Left ventricle myocardium superior (tissue), 1 donor: ENCODE measurements around the gene TIMM10. TPM values are rescaled to one million over a fixed set of nuclear protein-coding genes. Genes with fewer than 3 reads are reported as not detected.
A peak's percentile ranks its signal among the peaks of the same experiment; 100 is the strongest.

Experiments used
- ATAC-seq: fragments of 200-7000 bp; cut with Tn5 transposase; one replicate; pipeline ENCODE4 v1.9.1; 2020; ENCODE audit warnings: mild to moderate bottlenecking, moderate library complexity
- DNase-seq: peaks from one replicate; pipeline ENCODE4 v3.0.0-alpha.2; 2020
- intact Hi-C: fragments of 100-400 bp; cut with micrococcal nuclease; formaldehyde crosslinking; loops from one replicate; pipeline ENCODE4 v1.11.0; 2022
- total RNA-seq: library from RNA; stranded (reverse); fragmentation: NEBNext Ultra II Directional; extraction: Animal tissue kit (Norgen Biotek cat#: 25700); gene quantifications from one replicate; pipeline ENCODE4 v1.2.1, GENCODE V29; 2021
- donor health status: DM: no; HTN: yes; CAD: no; lungs with severe emphysema.

Gene TIMM10
- total RNA-seq, 1 donor from 2014 or later: 56.7 TPM

DNA sequence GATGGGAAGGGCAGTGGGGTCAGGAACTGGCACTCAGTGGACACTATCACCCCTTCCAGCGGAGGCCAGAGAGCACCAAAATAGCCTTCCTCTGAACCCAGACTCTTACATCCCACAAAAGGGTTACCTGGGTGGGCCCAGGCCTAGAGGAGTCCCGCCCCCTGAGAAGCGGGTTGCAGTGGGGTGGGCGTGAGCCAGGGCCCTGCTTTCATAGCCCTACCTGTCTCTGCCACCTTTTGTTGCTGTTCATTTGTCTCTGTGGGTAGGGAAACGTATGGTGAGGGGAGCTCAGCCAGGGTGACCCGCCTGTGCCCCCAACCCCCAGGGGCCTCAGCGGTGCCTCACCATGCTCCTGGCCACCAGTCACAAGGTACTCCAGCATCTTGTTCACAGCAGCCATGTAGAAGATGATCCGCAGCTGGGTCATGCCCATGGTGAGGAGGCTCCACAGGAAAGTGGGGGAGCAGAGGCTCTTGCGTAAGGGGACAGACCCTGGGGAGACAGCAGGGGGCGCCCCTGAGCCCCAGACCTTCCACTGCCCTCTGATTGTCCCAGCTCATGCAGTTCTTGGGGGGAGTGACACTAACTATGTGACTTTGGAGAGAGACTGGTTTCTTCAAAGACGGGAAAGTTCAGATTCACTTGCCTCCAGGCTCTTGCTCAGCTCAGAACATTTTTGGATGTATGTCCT is 39.0 kb downstream of the TIMM10 start:
- intact Hi-C loops: loop anchor here (5.0 kb wide), 1 partner anchor 36 kb away; no protein-coding TSS in a partner anchor
- DNase-seq (peak; percentile 64), ATAC-seq (peak; percentile 55)

DNA sequence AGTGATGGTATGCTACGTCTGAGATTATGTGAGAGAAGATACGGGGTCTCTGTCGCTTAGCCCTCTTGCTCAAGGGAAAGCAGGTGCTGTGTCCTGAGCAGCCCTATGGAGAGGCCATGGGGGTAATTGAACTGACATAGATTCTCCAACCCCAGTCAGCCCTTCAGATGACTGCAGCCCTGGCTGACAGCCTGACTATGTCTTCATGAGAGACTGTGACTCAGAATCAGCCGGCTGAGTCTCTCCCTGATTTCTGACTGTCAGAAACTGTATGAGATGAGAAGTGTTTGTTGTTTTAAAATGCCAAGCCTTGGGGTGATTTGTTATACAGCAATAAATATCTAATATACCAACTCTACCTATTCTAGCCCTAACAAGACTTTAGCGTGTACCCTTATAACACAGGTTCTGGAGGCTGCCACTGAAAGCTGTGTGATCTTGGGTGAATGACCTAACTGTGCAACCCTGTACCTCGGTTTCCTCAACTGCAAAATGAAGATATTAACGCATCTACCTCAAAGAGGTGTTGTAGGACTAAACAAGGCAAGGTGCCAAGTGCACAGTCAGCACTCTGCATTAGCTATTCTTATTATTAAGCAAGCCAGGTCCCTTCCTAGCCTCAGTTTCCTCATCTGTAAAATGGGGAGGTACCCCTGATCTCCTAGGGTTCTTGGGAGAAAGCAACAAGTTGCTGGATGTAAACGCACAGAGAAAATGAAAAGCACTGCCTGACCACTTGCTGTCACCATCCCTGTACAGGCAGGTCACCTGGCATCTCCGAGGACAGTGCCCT is 39.9 kb downstream of the TIMM10 start:
- DNase-seq: no peak
- no peak for ATAC-seq

DNA sequence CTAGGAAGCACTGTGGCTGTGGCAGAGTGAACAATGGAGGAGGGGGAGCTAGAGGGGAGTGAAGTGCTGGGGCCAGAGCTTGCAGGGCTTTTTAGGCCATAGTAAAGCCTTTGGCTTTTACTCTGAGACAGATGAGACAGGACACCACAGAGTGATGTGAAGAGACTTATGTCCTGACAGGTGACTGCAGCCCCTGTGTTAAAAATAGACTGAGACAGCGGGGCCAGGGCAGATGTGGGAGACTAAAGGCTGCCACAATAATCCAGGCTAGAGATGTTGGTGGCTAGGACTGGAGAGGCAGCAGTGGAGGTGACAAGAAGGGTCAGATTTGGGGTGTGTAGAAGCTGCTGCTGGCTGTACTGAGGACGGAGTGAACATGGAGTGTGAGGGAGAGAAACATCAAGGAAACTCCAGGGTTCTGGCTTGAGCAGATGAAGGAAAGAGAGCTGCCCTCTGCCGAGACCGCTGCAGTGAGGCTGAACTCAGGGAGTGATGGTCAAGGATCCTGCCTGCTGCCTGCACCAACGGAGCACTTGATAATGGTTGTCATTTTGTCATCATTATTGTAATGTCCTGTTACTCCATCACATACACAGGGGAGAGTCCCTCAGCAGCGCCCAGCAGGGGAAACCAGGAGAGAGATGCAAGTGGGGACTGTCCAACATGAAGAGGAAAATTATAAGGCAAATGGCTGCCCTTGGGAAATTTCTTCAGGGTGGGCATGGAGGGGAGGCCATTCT is 42.5 kb downstream of the TIMM10 start:
- intact Hi-C loops: no loop called here
- DNase-seq (no peak), ATAC-seq (no peak)

More for the DNA sequence above, 39.9 kb downstream of the TIMM10 start:
- intact Hi-C loops: loop anchor here (5.0 kb wide), 1 partner anchor 37 kb away; no protein-coding TSS in a partner anchor

DNA sequence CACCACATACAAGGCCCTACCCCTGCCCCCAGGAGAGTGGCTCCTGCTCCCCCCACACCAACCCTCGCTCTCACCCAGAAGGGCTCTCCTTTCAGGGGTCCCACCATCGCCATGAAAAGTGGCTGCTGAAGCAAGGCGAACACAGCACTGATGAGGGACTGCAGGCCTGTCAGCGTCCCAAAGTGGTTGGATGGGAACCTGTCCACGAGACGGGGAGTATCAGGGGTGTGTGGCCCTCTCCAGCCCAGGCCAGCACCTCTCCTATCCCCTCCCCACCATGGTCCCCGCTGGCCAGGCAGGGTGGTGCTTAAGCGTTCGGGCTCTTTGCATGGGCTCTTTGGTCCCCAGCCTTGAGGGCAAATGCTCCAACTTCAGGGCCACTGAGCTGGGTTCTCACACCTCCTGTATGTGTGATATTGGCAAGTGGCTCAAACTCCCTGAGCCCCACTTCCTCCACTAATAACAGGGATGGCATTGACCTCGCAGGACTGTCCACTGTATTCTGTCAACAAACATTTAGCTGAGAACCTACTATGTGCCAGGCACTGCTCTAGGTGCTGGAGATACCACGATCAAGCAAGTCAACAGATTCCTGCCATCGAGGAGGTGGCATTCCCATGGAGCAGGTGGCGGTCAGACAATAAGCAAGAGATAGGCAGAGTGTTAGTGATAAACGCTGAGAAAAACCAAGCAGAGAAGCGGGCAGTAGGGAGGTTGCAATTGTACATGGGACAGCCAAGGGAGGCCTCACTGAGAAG is 43.4 kb downstream of the TIMM10 start:
- ATAC-seq (no peak), DNase-seq (no peak)
- intact Hi-C loops: no loop called here

DNA sequence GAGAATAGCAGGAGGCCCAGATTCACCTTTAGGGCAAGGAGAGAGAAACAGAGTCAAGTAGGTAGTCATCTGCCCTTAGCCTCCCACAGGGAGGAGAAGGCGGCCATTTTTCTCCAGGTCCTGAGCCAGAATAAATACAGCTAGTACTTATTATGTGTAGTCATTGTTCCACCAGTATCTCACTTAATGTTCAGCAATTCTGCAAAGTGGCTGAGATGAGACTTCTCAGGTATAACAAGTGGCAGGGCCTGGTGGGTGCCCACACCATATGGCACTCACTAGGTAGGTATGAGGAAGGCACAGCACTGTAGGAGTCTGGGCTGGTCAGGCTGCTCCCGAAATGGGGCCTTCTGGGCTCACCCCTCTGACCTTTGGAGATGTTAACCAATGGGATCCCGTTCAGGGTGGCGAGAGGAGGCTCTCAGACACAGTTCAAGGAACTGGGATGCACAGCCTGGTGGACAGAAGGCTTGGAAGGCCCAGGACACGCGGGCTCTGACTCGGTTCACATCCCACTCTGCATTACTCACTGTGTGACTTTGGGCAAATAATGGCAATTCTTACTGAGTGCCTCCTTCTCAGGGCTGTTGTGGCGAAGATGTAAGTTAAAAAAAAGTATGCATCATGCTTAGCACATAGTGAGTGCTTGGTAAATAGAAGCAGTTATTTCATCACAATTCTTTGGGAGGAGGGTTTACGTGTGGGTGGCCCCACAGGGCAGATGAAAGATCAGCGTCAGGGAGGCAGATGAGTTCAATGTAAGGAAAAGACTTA is 45.1 kb downstream of the TIMM10 start:
- intact Hi-C loops: no loop called here
- no peak for ATAC-seq
- no peak for DNase-seq

DNA sequence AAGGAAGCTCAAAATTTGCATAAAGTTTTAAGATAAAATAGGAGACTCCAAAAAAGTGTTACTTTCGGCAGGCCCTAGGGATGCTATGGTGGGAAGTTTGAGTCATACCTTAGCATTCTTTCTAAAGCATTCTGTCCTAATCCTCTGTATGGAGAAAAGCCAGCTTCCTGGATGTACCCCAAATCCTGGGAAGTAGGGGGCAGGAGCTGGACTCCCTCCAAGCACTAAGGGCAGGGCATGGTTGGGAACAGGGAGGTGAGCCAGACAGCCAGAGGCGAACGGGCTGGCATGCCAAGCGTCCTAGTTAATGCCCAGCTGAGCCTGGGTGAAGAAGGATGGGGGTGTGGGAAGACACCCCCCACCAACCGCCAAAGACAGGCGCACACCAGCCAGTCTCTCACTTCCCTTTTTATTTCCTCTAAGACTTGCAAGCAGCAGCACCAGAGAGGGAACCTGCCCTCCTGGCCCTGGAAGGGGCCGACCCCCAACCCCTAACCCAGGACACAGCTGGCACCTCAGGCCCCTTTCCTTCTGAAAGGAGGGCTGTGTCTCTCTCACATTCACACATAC is 46.3 kb downstream of the TIMM10 start:
- no peak for ATAC-seq
- no peak for DNase-seq
- intact Hi-C loops: loop anchor here (5.0 kb wide), 1 partner anchor 137 kb away; no protein-coding TSS in a partner anchor

DNA sequence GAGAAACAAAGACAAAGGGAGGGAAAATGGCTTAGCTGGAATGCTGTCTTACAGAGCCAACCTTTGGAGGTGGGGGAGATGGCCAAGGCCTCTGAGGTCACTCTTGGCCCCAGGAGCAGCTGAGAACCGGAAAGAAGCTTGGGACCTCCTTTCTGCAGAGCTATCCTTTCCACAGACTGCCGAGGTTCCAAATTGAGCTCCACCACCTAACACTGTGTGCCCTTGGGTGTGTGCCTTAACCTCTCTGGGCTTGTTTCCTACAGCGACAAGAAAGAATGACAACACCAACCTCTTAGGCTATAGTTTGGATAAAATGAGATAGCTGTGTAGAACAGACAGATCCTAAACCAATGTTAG is 47.0 kb downstream of the TIMM10 start:
- DNase-seq: no peak
- no peak for ATAC-seq
- intact Hi-C loops: loop anchor here (5.0 kb wide), 1 partner anchor 136 kb away; no protein-coding TSS in a partner anchor

DNA sequence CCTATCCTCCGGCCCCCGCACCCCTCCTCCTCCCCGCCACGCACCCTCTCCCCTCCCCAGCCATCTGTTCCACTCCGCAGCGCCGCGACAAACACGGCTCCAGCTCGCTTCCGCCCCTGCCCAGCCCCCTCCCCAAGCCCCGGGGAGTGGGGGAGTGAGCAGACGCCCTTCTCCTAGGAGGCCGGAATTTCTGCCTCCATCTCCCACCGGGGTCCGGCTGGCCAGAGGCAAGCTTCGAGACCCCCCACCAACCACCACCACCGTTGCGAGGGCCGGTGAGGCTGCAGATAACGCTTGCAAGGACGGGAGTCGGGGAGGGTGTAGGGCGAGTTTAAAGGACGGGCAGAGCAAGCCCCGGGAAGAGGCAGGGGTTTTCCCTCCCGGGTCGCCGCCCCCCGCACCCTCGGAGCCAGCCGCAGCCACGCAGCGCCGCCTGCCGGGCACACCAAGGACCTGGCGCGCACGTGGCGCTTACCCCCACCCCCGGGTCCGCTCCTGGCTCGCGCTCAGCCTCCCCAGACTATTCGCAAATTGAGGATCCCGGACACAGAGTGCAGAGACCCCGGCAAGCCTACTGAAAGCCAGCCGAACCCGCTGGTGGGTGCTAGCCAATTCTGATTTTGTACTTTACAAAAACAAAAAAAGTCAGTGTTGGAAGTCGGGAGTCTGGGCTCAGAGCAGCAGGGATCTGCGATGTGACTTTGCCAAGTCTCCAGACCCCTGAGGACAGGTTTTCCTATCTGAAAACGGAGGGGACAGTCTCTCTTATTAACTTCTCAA is 47.6 kb downstream of the TIMM10 start:
- intact Hi-C loops: loop anchor here (5.0 kb wide), 1 partner anchor 136 kb away; no protein-coding TSS in a partner anchor
- peak; percentile 71 for ATAC-seq
- peak; percentile 73 for DNase-seq

DNA sequence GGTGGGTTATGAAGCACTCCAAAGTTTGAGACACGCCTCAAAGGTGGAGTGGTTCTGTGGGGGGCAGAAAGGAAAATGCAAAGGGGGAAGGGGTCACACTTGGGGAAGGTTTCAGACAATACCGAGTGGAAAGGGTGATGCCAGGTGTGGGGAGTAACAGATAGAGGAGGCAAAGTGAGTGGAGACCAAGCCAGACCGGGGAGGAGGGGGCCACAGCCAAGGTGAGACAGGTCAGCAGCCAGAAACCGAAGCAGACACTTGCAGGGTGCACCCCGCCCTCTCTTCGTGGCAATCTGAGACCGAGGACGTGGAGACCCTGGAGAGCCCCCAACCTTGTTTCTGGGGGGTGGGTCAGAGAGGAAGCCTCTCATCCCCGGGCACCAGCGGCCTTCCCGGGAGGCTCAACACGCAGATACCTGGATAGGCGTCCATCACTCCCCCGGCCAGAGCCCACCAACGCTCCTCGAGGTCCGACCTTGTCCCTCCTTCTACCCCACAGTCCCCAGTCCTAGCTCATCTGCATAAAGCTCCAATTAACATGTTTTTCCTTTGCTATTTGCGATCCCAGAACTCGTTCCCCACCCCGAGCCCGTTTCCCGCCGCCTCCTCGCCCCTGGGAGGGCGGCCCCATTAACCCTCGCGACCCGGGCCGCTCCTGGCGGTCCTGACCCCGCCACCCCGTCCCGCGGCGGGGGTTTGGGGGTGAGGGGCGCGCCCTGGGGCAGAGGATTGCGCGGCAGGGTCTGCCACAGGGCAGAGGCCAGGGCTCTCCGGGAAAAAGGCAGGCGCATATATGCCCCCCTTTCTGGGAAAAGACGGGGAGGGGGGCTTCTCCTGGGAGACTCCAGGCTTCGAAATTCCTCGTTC is 48.4 kb downstream of the TIMM10 start:
- DNase-seq (no peak), ATAC-seq (no peak)
- intact Hi-C loops: loop anchor here (5.0 kb wide), 1 partner anchor 135 kb away; no protein-coding TSS in a partner anchor

DNA sequence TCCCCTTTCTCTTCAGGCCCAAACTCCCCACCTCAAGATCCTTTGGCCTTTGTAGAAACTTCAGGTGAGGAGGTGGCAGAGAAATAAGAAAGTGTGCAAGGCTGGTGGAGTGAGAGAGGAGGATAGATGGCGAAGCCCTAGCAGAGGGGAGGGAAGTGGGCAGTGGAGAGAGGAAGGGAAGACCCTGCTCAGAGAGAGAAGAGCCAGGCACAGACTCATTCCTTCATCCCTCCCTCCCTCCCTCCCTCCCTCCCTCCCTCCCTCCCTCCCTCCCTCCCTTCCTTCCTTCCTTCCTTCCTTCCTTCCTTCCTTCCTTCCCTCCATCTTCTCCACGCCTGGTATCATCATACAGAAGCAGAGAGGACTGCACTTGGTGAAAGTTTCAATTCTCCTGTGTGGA is 49.2 kb downstream of the TIMM10 start:
- intact Hi-C loops: loop anchor here (5.0 kb wide), 1 partner anchor 134 kb away; no protein-coding TSS in a partner anchor
- DNase-seq: no peak
- no peak for ATAC-seq

DNA sequence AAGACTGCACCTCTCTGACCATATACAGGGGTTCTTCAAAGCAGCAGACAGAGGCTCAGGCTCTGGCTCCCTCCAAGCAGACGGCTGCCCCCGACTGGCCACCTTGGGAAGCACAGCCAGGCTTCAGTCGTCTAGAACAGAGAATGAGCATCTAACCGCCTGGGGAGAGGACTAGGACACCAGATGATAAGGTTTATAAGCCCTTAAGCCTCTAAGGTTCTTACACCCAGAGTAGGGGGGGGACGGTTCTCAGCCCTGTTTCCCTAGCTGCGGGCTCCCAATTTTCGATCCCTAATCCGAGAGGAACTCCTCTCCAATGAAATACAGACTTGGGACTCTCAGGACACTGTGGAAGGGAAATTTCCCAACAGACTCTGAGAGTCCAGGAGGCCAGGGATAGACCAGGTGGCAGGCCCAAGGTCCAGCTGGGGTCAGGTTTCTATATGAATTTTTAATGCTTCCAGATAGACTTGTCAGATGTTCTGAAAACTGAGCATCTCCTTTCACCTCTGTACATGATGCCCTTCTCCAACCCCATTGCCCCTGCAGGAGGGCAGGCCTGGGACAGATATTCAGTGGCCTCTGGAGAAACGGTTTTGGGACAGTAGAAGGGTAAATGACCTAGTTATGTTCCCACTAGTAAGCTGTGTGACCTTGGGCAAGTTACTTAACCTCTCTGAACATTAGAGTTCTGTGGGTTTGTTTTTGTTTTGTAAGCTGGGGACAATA is 50.0 kb downstream of the TIMM10 start:
- intact Hi-C loops: loop anchor here (5.0 kb wide), 1 partner anchor 133 kb away; no protein-coding TSS in a partner anchor
- peak; percentile 38 for ATAC-seq
- DNase-seq: peak; percentile 79

DNA sequence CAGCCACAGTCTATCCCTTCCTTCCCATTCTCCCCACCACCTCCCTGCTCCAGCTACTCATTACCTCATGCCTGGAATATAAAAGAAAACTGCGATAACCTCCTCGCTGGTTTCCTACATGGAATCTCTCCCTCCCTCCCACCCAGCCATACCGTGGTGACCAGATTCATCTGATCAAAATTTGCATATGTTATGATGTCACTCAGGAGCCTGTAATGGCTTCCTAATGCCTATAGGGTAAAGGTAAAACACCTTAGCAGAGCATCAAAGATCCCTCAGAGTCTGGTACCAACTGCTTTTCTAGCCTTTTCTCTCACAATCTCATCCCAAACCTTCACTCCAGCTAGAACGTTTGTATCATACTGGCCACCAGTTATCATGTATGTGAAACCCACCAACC is 50.6 kb downstream of the TIMM10 start:
- ATAC-seq (no peak), DNase-seq (no peak)
- intact Hi-C loops: loop anchor here (5.0 kb wide), 1 partner anchor 133 kb away; no protein-coding TSS in a partner anchor

DNA sequence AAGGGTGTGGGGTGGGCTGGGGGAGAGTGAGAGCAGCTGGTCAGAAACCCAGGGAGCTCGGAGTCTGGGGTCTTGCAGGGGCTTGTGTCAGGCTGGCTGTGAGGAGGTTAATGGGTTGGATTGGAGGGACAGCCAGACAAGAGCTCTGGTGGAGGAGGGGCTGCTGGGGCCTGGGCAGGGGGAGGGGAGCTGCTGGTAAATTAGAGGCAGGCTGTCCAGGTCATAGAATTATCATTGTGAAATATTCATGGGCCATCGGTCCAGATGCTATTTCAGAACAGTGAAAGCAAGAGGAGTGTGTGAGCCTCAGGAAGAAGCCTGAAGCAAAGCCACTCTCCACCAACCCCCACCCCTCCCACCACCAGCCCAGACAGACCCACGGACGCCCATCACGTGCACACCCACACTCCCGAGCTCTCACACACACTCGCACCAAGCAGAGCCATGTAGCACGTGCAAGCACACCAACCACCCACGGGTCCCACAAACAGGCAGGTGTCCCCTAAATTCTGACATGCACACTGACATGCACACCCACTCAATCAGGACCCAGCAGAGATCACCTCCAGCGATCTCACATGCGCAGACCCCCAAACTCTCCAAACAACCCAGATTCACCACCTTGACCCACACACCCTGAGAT is 51.4 kb downstream of the TIMM10 start:
- DNase-seq (no peak), ATAC-seq (no peak)
- intact Hi-C loops: no loop called here
